ENCODE data around the gene KHDC1.

- TF ChIP-seq CTCF (IDR thresholded peaks at IDR 0.05), result no peak
- TF ChIP-seq POLR2A (IDR thresholded peaks at IDR 0.05), result no peak
Measured at GRCh38 chr6:73248192-73248903, 14.6 kb downstream of the KHDC1 start.

All from body of pancreas (tissue), 4 donors.